ENCODE results near the gene GALM. TPM values are rescaled to one million over a fixed set of nuclear protein-coding genes. Genes with fewer than 3 reads are reported as not detected.

The GALM gene
- total RNA-seq, 1 experiment from 2014 or later: 10.0 TPM

- H3K56ac ChIP-seq (ENCODE audit: insufficient read length, low read depth, low read length): no peak overlapping the region
- no peak overlapping the region for H3K18ac ChIP-seq (ENCODE audit: insufficient read length, low read depth, low read length)
- no peaks in the 10 kb centered on the region for H4K20me1 ChIP-seq (ENCODE audit: control insufficient read depth, insufficient read depth, insufficient read length)
- no peak overlapping the region for H3K4ac ChIP-seq (ENCODE audit: low read depth, low read length)
- no peak for DNase-seq
- no peaks in the 10 kb centered on the region for H3K4me1 ChIP-seq (ENCODE audit: insufficient read depth, low read length)
- no peak overlapping the region for H4K5ac ChIP-seq (ENCODE audit: insufficient read length, low read depth, low read length)
- H3T11ph ChIP-seq (ENCODE audit: low read length): no peak overlapping the region
- H2AFZ ChIP-seq (ENCODE audit: low read length): no peak overlapping the region
- Mint-ChIP-seq H3K27ac (no peak overlapping the region), H3K4me1 (peaks cover 3 to 10% of the 10 kb centered on the region in 2 experiments; a peak in 3 of 4 replicates), H3K36me3 (ENCODE audit: insufficient read depth in 1 of 3, low read depth in 3 of 3) (peaks cover 0 to 6% (median 2%) of the 10 kb centered on the region in 3 experiments; a peak in 4 of 7 replicates), H3K27me3 (ENCODE audit: low read depth) (peaks cover 14% of the 10 kb centered on the region), H3K9me3 (no peaks in the 10 kb centered on the region; a peak in 1 of 5 replicates), H3K4me3 (no peak overlapping the region)
- no CpG with 5 or more reads among the region's 7 CpGs for WGBS (ENCODE audit: extremely low coverage, insufficient read length, low lambda C conversion rate)
- H3K27ac ChIP-seq (ENCODE audit: insufficient read length, low read depth, low read length): no peak overlapping the region
- no peaks in the 10 kb centered on the region for H3K27me3 ChIP-seq (ENCODE audit: insufficient read depth, low read length)
- no peak overlapping the region for H3K14ac ChIP-seq (ENCODE audit: insufficient read depth, low read length)
- no peak overlapping the region for H4K91ac ChIP-seq (ENCODE audit: insufficient read length, low read depth, low read length)
- no peak overlapping the region for H3K4me2 ChIP-seq (ENCODE audit: insufficient read depth, insufficient read length, low read length)
- TF ChIP-seq CTCF (conservative IDR thresholded peaks at IDR 0.05): no peak
- no peak overlapping the region for H2BK12ac ChIP-seq (ENCODE audit: insufficient read length, low read depth, low read length)
- no peak overlapping the region for H2AK5ac ChIP-seq (ENCODE audit: insufficient read length, low read length)
- H3K9ac ChIP-seq (ENCODE audit: extremely low read depth, insufficient read length, low read length): no peak overlapping the region
- no peak overlapping the region for H2BK5ac ChIP-seq (ENCODE audit: insufficient read length, low read length)
- H2BK15ac ChIP-seq (ENCODE audit: low read depth, low read length): no peak overlapping the region
- no peak overlapping the region for H2BK20ac ChIP-seq (ENCODE audit: low read depth, low read length, poor library complexity, severe bottlenecking)
- no peaks in the 10 kb centered on the region for H3K23me2 ChIP-seq (ENCODE audit: insufficient read length, low read depth, low read length, poor library complexity, severe bottlenecking)
- no peak overlapping the region for H4K8ac ChIP-seq (replicated peaks; ENCODE audit: insufficient read length, low read depth, low read length)
- no peaks in the 10 kb centered on the region for H3K9me3 ChIP-seq (ENCODE audit: control insufficient read depth, low read depth, low read length)
- no peak overlapping the region for H2BK120ac ChIP-seq (ENCODE audit: low read depth, low read length, poor library complexity, severe bottlenecking)
- no peaks in the 10 kb centered on the region for H3K79me2 ChIP-seq (ENCODE audit: insufficient read depth, low read length)
- H3K79me1 ChIP-seq (ENCODE audit: insufficient read depth, low read depth, low read length, poor library complexity, severe bottlenecking): no peaks in the 10 kb centered on the region
- no peak overlapping the region for H3K23ac ChIP-seq (ENCODE audit: insufficient read length, low read depth, low read length)
Observed at GRCh38 chr2:38775921-38776225, 110.0 kb downstream of the GALM start.

All from H9 (cell line).